BJ (cell line): Measurements from ENCODE around the gene CRYBA1. TPM values are rescaled to one million over a fixed set of nuclear protein-coding genes. Genes with fewer than 3 reads are reported as not detected.

Experiments
- CTCF ChIA-PET: fragments of 350-600 bp; formaldehyde crosslinking; extraction: SDS; loops from one replicate; lab custom pipeline; 2021; ENCODE audit warnings: antibody characterized with exemption, inconsistent platforms; lab: Yijun Ruan, JAX
- POLR2A ChIA-PET: fragments of 300-600 bp; sonication (Branson Sonifier 250); formaldehyde crosslinking; extraction: SDS; loops from one replicate; lab custom pipeline; 2021; ENCODE audit warnings: antibody characterized with exemption; lab: Charles Lee
- DNase-seq: peaks from one replicate; pipeline ENCODE4 v3.0.0-alpha.2; 2011; ENCODE audit warnings: low read depth
- H3K27me3 ChIP-seq: 2 replicates; pipeline ENCODE4 v1.6.0; 2011; ENCODE audit warnings: low read length; ENCODE audit not compliant: control insufficient read depth, insufficient read depth
- H3K36me3 ChIP-seq: 2 replicates; pipeline ENCODE4 v1.5.1; 2011; ENCODE audit warnings: low read length; ENCODE audit not compliant: control insufficient read depth, insufficient read depth
- H3K4me3 ChIP-seq: 2 replicates; pipeline ENCODE4 v1.5.1; 2011; ENCODE audit warnings: low read depth, mild to moderate bottlenecking, control low read depth, low read length
- polyA plus RNA-seq: library from polyadenylated mRNA; depleted of rRNA; stranded (reverse); fragments of >200 nt; gene quantifications from 2 replicates; pipeline ENCODE4 v1.2.3, GENCODE V29; 2011
- TF ChIP-seq, protein P1 (sequence below): IDR thresholded peaks from 2 replicates; pipeline ENCODE4 v1.5.1; 2011; ENCODE audit warnings: low read depth, mild to moderate bottlenecking, control low read depth, inconsistent platforms, low read length, moderate library complexity; ENCODE audit not compliant: insufficient read depth

Gene CRYBA1
- polyA plus RNA-seq, 1 experiment = not detected

DNA sequence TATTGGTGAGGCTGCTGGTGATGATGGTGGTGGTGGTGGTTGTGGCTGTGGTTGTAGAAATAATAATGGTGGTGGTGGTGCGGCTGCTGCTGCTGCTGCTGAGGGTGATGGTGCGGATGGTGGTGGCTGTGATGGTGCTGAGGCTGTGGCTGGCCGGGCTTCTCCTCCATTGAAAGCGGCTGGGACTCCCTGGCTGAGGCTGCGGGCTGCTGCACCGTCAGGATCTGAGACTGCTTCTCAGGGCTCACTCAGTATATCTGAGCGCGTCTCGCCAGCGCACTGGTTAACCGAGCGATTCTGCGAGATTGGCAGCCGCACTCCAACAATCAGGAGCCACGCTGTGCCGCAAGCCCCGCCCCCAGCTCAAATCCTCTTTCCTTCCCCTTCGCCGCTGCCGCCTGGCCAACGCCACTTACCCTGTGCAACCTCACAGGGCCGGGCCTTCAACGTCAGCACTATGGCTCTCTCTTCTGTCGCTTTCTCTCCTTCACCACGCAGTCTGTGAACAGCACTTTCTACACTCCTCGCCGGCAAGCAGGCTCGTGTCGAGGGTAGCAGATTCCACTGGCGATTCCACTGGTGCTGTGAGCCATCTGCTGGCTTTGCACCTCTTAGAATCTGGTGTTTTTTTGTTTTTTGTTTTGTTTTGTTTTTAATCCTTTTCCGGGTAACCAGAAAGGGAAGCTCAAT is 47.4 kb downstream of the CRYBA1 start, which contains the start of gene NUFIP2:
TSS of gene NUFIP2 (minus strand) at position 259 of the 690 bp plus-strand sequence. CDS start at position 170, 89 bp downstream.
- CTCF ChIA-PET = interaction anchor here (0.8 to 1.8 kb wide), 6 partner anchors 9 to 178 kb away, joined by 3 to 7 read pairs (median 4); no protein-coding TSS in a partner anchor
- TF ChIP-seq, protein P1, sequence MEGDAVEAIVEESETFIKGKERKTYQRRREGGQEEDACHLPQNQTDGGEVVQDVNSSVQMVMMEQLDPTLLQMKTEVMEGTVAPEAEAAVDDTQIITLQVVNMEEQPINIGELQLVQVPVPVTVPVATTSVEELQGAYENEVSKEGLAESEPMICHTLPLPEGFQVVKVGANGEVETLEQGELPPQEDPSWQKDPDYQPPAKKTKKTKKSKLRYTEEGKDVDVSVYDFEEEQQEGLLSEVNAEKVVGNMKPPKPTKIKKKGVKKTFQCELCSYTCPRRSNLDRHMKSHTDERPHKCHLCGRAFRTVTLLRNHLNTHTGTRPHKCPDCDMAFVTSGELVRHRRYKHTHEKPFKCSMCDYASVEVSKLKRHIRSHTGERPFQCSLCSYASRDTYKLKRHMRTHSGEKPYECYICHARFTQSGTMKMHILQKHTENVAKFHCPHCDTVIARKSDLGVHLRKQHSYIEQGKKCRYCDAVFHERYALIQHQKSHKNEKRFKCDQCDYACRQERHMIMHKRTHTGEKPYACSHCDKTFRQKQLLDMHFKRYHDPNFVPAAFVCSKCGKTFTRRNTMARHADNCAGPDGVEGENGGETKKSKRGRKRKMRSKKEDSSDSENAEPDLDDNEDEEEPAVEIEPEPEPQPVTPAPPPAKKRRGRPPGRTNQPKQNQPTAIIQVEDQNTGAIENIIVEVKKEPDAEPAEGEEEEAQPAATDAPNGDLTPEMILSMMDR = no peak
- DNase-seq = peak; percentile 93
- POLR2A ChIA-PET = interaction anchor here (0.6 to 1.0 kb wide), 7 partner anchors 37 to 1006 kb away, joined by 3 to 6 read pairs (median 3); no protein-coding TSS in a partner anchor
- peak within 1 kb of the TSS; percentile 79 for H3K4me3 ChIP-seq
- H3K36me3 ChIP-seq = no peaks in the 10 kb centered on the region
- H3K27me3 ChIP-seq = no peaks in the 10 kb centered on the region

DNA sequence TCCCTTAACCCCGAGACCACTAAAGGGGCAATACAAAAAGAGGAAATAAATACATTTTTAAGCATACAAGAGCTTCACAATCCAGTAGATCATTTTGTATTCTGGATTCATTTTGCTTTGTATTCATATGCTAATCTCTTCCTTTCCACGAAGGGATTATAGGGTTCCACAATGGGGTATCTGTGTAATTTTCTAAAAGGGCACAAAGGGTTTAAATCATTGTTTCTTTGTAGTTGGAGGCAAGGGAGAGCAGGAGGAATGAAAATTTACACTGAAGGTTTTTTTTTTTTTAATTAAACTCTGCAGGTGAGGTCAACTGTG is 47.9 kb downstream of the CRYBA1 start:
- no peaks in the 10 kb centered on the region for H3K27me3 ChIP-seq
- TF ChIP-seq, protein P1 = no peak
- DNase-seq = no peak
- ChIA-PET CTCF (interaction anchor here (0.8 to 1.8 kb wide), 6 partner anchors 9 to 178 kb away, joined by 3 to 7 read pairs (median 4); no protein-coding TSS in a partner anchor), POLR2A (interaction anchor here (0.7 to 1.0 kb wide), 5 partner anchors 38 to 146 kb away, joined by 3 to 6 read pairs (median 3); no protein-coding TSS in a partner anchor)
- no peaks in the 10 kb centered on the region for H3K36me3 ChIP-seq
- peak overlapping the region; percentile 47 for H3K4me3 ChIP-seq

DNA sequence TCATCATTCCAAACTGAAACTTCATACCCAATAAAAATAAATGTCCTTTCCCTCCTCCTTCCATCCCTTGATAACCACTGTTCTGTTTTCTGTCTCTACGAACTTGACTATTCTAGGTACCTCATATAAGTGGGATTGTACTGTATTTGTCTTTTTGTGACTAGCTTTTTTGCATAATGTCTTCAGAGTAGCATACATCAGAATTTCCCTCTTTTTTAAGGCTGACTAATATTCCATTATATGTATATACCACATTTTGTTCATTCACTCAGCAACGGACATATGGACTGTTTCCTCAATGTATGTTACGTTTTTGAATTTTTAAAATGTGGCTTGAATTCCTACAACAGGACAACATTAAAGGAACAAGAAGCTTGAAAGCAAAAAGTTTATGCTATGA is 48.8 kb downstream of the CRYBA1 start:
- ChIA-PET POLR2A (no interaction called here), CTCF (interaction anchor here (0.7 to 0.9 kb wide), 2 partner anchors 147 to 152 kb away, joined by 3 to 5 read pairs; no protein-coding TSS in a partner anchor)
- DNase-seq = no peak

DNA sequence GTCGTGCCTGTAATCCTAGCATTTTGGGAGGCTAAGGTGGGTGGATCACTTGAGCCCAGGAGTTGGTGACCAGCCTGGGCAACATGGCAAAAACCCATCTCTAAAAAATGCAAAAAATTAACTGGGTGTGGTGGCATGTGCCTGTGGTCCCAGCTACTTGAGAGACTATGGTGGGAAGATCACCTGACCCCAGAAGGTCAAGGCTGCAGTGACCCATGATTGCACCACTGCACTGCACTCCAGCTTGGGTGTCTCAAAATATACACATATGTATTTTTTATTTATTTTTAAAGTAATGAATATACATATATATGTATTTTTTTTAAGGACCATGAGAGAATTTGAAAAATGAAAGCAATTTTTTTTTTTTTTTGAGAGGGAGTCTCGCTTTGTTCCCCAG is 52.4 kb downstream of the CRYBA1 start:
- no peak for DNase-seq
- TF ChIP-seq, protein P1 = no peak
- CTCF ChIA-PET = interaction anchor here (0.6 to 0.9 kb wide), 2 partner anchors 150 to 291 kb away, joined by 3 read pairs; no protein-coding TSS in a partner anchor

More for the DNA sequence above, 48.8 kb downstream of the CRYBA1 start:
- no peaks in the 10 kb centered on the region for H3K36me3 ChIP-seq
- TF ChIP-seq, protein P1 = no peak
- H3K27me3 ChIP-seq = no peaks in the 10 kb centered on the region
- H3K4me3 ChIP-seq = no peak overlapping the region

DNA sequence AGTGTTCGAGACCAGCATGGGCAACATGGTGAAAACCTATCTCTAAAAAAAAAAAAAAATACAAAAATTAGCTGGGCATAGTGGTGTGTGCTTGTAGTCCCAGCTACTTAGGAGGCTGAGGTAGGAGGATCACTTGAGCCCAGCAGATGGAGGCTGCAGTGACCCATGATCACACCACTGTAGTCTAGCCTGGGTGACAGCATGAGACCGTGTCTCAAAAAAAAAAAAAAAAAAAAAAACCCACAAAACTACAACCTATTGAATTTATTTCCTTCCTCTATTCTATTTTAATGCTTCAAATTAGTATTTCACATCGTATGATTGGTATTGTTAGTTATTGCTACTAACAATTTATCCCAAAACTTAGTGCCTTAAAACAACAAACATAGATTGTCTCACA is 56.7 kb downstream of the CRYBA1 start:
- CTCF ChIA-PET = interaction anchor here (1.0 kb wide), 1 partner anchor 9 kb away, joined by 4 read pairs; the partner anchor contains the start of gene NUFIP2
- Histone ChIP-seq H3K27me3 (no peaks in the 10 kb centered on the region), H3K4me3 (no peak overlapping the region), H3K36me3 (no peaks in the 10 kb centered on the region)
- no peak for DNase-seq
- POLR2A ChIA-PET = interaction anchor here (0.7 kb wide), 1 partner anchor 216 kb away, joined by 5 read pairs; no protein-coding TSS in a partner anchor
- TF ChIP-seq, protein P1 = no peak

More for the DNA sequence above, 52.4 kb downstream of the CRYBA1 start:
- Histone ChIP-seq H3K27me3 (no peaks in the 10 kb centered on the region), H3K36me3 (no peaks in the 10 kb centered on the region), H3K4me3 (no peak overlapping the region)
- POLR2A ChIA-PET = no interaction called here
